PC-3 (cell line): Measurements from ENCODE around the gene PODNL1. TPM values are rescaled to one million over a fixed set of nuclear protein-coding genes. Genes with fewer than 3 reads are reported as not detected.

Experiments
- ATAC-seq: fragments of 200-7000 bp; cut with Tn5 transposase; 2 replicates; pipeline ENCODE4 v1.9.1; 2020; ENCODE audit warnings: mild to moderate bottlenecking, moderate library complexity
- BruUV-seq: library from RNA; stranded (reverse); fragments of 400-500 nt; replicated peaks from 2 replicates; lab custom pipeline; 2021; lab: Mats Ljungman, UMichigan
- CTCF ChIA-PET: fragments of 300-600 bp; sonication (Branson Sonifier 250); formaldehyde crosslinking; loops from one replicate; lab custom pipeline; 2022; ENCODE audit warnings: antibody characterized with exemption; lab: Charles Lee
- POLR2A ChIA-PET: fragments of 300-600 bp; sonication (Branson Sonifier 250); formaldehyde crosslinking; loops from one replicate; lab custom pipeline; 2022; ENCODE audit warnings: antibody characterized with exemption; ENCODE audit not compliant: unreplicated experiment; lab: Charles Lee
- DNase-seq: peaks from one replicate; pipeline ENCODE4 v3.0.0-alpha.2; 2015
- H2AFZ ChIP-seq: fragments of 300-600 bp; sonication (generic); 2 replicates; pipeline ENCODE4 v1.6.0; 2016; ENCODE audit warnings: antibody characterized with exemption, low read length
- H3F3A ChIP-seq: fragments of 300-600 bp; sonication (generic); one replicate; pipeline ENCODE4 v1.6.0; 2017; ENCODE audit warnings: antibody characterized with exemption, low read length, control low read depth, mild to moderate bottlenecking; ENCODE audit not compliant: unreplicated experiment
- H3K27ac ChIP-seq: fragments of 300-600 bp; sonication (generic); 2 replicates; pipeline ENCODE4 v1.5.1; 2016; ENCODE audit warnings: mild to moderate bottlenecking, low read length
- H3K27me3 ChIP-seq: fragments of 300-600 bp; sonication (generic); 2 replicates; pipeline ENCODE4 v1.6.1; 2016; ENCODE audit warnings: low read length, mixed read lengths
- H3K36me3 ChIP-seq: fragments of 300-600 bp; sonication (generic); 2 replicates; pipeline ENCODE4 v1.6.1; 2016; ENCODE audit warnings: low read depth, mixed run types, low read length, mixed read lengths
- H3K4me1 ChIP-seq: fragments of 300-600 bp; sonication (generic); 2 replicates; pipeline ENCODE4 v1.5.1; 2016; ENCODE audit warnings: low read length; ENCODE audit not compliant: insufficient read depth
- H3K4me2 ChIP-seq: fragments of 300-600 bp; sonication (generic); 2 replicates; pipeline ENCODE4 v1.6.0; 2016; ENCODE audit warnings: low read length
- H3K4me3 ChIP-seq: fragments of 300-600 bp; sonication (generic); 2 replicates; pipeline ENCODE4 v1.5.1; 2016; ENCODE audit warnings: mild to moderate bottlenecking, low read length, mixed read lengths
- H3K79me2 ChIP-seq: fragments of 300-600 bp; sonication (generic); 2 replicates; pipeline ENCODE4 v1.6.1; 2017; ENCODE audit warnings: low read length, mixed read lengths
- H3K9ac ChIP-seq: fragments of 300-600 bp; sonication (generic); 2 replicates; pipeline ENCODE4 v1.6.0; 2016; ENCODE audit warnings: mild to moderate bottlenecking, low read length
- H3K9me2 ChIP-seq: fragments of 300-600 bp; sonication (generic); replicated peaks from 2 replicates; pipeline ENCODE4 v1.6.1; 2016; ENCODE audit warnings: mixed run types, low read length, mixed read lengths
- H3K9me3 ChIP-seq: fragments of 300-600 bp; sonication (generic); 2 replicates; pipeline ENCODE4 v1.6.1; 2016; ENCODE audit warnings: low read length, mixed read lengths
- H4K20me1 ChIP-seq: fragments of 300-600 bp; sonication (generic); 2 replicates; pipeline ENCODE4 v1.6.1; 2016; ENCODE audit warnings: low read length, mixed read lengths
- EZH2 ChIP-seq: fragments of 300-600 bp; sonication (generic); IDR thresholded peaks from one replicate; pipeline ENCODE4 v1.6.1; 2017; ENCODE audit warnings: antibody characterized with exemption, mild to moderate bottlenecking, low read length; ENCODE audit not compliant: unreplicated experiment
- EZH2phosphoT487 ChIP-seq: fragments of 300-600 bp; sonication (generic); IDR thresholded peaks from 2 replicates; pipeline ENCODE4 v1.6.1; 2018; ENCODE audit warnings: mild to moderate bottlenecking, antibody characterized with exemption, low read length, borderline replicate concordance
- intact Hi-C: fragments of 100-400 bp; cut with micrococcal nuclease; formaldehyde crosslinking; loops from 2 replicates; pipeline ENCODE4 v1.9.0; 2023
- total RNA-seq: library from RNA; depleted of rRNA; stranded (reverse); fragments of >200 nt; gene quantifications from 2 replicates; pipeline ENCODE4 v1.2.3, GENCODE V29; 2014
- TF ChIP-seq, protein P1 (sequence below): fragments of 300-600 bp; sonication (generic); conservative IDR thresholded peaks from 2 replicates; pipeline ENCODE4 v1.5.1; 2017; ENCODE audit warnings: antibody characterized with exemption, low read depth, mild to moderate bottlenecking, low read length

PODNL1 gene
- total RNA-seq, 1 experiment from 2014 or later = not detected

DNA sequence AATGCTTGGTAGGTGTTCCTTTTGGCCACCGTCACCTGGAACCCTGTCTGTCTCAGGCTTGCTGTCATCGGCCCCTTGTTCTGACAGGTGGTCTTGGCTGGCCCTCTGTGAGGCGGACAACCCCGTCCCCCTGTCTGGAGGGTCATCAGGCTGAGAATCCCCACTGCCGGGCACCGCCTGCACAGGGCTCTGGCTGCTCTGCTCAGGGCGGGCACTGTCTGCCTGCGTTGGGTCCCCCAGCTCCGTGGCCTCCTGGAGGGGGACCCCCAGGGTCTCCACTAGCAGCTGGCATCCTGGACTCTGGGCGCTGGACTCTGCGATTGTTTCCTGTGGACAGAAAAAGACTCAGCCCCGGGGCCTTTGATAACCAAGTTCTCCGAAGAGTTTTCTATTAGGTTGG lies 48.1 kb downstream of the PODNL1 start:
- POLR2A ChIA-PET = no interaction called here

DNA sequence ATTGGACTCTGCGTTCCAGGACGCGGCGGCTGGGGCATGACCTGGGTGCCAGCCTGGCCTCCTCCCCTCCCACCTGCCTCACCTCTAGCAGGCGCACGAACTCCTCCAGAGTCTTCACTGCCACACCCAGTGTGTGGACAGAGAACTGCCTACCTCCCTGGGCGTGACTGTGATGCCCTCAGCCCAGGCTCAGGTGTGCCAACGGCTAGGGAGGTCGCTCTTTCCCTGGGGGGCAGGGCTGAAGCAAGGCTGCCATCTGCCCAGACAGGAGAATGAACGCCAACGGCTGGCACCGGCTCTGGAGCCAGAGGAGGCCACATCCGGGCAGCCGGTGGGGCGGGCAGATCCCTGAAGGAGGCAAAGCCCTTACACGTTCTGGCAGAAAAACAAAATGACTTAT lies 49.9 kb downstream of the PODNL1 start:
- Histone ChIP-seq H3K79me2 (no peaks in the 10 kb centered on the region), H4K20me1 (no peaks in the 10 kb centered on the region), H3K4me3 (no peak overlapping the region), H3K27ac (no peak overlapping the region), H3K27me3 (no peaks in the 10 kb centered on the region), H3K9me3 (no peaks in the 10 kb centered on the region), H3F3A (no peaks in the 10 kb centered on the region), H3K9ac (no peak overlapping the region), H2AFZ (no peak overlapping the region), H3K4me1 (no peaks in the 10 kb centered on the region), H3K9me2 (no peaks in the 10 kb centered on the region), H3K36me3 (no peaks in the 10 kb centered on the region), H3K4me2 (no peak overlapping the region)
- ATAC-seq (no peak), DNase-seq (no peak)
- intact Hi-C loops = no loop called here
- TF ChIP-seq, protein P1, sequence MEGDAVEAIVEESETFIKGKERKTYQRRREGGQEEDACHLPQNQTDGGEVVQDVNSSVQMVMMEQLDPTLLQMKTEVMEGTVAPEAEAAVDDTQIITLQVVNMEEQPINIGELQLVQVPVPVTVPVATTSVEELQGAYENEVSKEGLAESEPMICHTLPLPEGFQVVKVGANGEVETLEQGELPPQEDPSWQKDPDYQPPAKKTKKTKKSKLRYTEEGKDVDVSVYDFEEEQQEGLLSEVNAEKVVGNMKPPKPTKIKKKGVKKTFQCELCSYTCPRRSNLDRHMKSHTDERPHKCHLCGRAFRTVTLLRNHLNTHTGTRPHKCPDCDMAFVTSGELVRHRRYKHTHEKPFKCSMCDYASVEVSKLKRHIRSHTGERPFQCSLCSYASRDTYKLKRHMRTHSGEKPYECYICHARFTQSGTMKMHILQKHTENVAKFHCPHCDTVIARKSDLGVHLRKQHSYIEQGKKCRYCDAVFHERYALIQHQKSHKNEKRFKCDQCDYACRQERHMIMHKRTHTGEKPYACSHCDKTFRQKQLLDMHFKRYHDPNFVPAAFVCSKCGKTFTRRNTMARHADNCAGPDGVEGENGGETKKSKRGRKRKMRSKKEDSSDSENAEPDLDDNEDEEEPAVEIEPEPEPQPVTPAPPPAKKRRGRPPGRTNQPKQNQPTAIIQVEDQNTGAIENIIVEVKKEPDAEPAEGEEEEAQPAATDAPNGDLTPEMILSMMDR = no peak
- TF ChIP-seq EZH2phosphoT487 = no peak
- no peak for TF ChIP-seq EZH2
- ChIA-PET CTCF (no interaction called here), POLR2A (no interaction called here)
- BruUV-seq = no TSS peak

More for the DNA sequence above, 48.1 kb downstream of the PODNL1 start:
- no peak for ATAC-seq
- no peaks in the 10 kb centered on the region for H3K79me2 ChIP-seq
- H2AFZ ChIP-seq = no peak overlapping the region
- no peak overlapping the region for H3K4me2 ChIP-seq
- no peaks in the 10 kb centered on the region for H3F3A ChIP-seq
- H3K9me3 ChIP-seq = no peaks in the 10 kb centered on the region
- intact Hi-C loops = no loop called here
- BruUV-seq = no TSS peak
- H4K20me1 ChIP-seq = no peaks in the 10 kb centered on the region
- TF ChIP-seq, protein P1 = no peak
- H3K9ac ChIP-seq = no peak overlapping the region
- H3K36me3 ChIP-seq = no peaks in the 10 kb centered on the region
- H3K9me2 ChIP-seq = no peaks in the 10 kb centered on the region
- no peaks in the 10 kb centered on the region for H3K27me3 ChIP-seq
- CTCF ChIA-PET = no interaction called here
- no peak overlapping the region for H3K4me3 ChIP-seq
- DNase-seq = no peak
- no peaks in the 10 kb centered on the region for H3K4me1 ChIP-seq
- H3K27ac ChIP-seq = no peak overlapping the region

DNA sequence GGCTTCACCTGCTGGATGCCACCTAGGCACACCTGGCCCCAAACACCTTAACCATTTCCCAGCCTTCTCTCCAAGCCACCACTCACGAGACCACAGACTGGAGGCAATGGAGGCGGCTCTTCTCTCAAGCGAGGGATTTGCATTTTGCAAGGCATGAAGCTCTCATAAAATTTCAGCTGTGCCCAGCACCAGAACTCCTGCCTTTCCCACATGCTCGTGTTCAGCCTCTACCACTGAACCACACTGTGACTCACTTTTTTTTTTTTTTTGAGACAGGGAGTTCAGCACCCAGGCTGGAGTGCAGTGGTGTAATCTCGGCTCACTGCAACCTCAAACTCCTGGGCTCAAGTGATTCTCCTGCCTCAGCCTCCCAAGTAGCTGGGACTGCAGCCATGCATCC lies 50.7 kb downstream of the PODNL1 start:
- ATAC-seq = no peak
- Histone ChIP-seq H3K27ac (no peak overlapping the region), H3K4me2 (no peak overlapping the region), H2AFZ (no peak overlapping the region), H3K9me3 (no peaks in the 10 kb centered on the region), H3K27me3 (no peaks in the 10 kb centered on the region), H4K20me1 (no peaks in the 10 kb centered on the region), H3K9me2 (no peaks in the 10 kb centered on the region), H3K4me3 (no peak overlapping the region), H3K36me3 (no peaks in the 10 kb centered on the region), H3F3A (no peaks in the 10 kb centered on the region), H3K79me2 (no peaks in the 10 kb centered on the region), H3K9ac (no peak overlapping the region), H3K4me1 (no peaks in the 10 kb centered on the region)
- no peak for DNase-seq
- TF ChIP-seq, protein P1 = no peak
- TF ChIP-seq EZH2phosphoT487 (no peak), EZH2 (no peak)
- intact Hi-C loops = no loop called here
- no TSS peak for BruUV-seq
- ChIA-PET CTCF (no interaction called here), POLR2A (no interaction called here)
